ES-I3 (cell line): ENCODE results near the gene FANCE.
"Not testable (repeated sequence)": the region's sequence is repeated elsewhere in the genome, so short reads cannot be mapped to it uniquely, and the experiment has no call there.

ENCODE experiments used
- H3K36me3 ChIP-seq: 2 replicates; pipeline ENCODE4 v1.6.1; 2013; ENCODE audit warnings: mild to moderate bottlenecking, low read length, control low read depth, moderate library complexity; ENCODE audit not compliant: insufficient read depth
- H3K4me1 ChIP-seq: 2 replicates; pipeline ENCODE4 v1.6.1; 2013; ENCODE audit warnings: mild to moderate bottlenecking, control low read depth, low read length; ENCODE audit not compliant: insufficient read depth
- H3K9ac ChIP-seq: 2 replicates; pipeline ENCODE4 v1.6.1; 2013; ENCODE audit warnings: low read depth, mild to moderate bottlenecking, low read length, moderate library complexity
- H3K9me3 ChIP-seq: 2 replicates; pipeline ENCODE4 v1.6.1; 2013; ENCODE audit warnings: mild to moderate bottlenecking, low read length, moderate library complexity; ENCODE audit not compliant: control insufficient read depth, insufficient read depth

Gene FANCE

DNA sequence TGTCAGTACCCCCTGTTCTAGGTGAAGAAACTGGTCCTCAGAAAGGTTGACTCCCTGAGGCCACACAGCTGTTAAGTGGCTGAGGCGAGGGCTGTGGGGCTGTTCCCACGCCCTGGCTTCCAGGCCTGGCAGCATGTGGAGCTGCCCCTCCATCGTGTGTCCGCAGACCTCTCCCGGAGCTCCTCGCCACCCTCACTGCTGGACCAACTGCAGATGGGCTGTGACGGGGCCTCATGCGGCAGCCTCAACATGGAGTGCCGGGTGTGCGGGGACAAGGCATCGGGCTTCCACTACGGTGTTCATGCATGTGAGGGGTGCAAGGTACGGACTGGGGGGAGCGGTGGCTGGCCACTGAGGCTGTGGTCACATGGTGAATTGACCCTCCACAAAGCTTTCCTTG is 32.2 kb upstream of the FANCE start:
- Histone ChIP-seq H3K9ac (no peak overlapping the region), H3K9me3 (no peaks in the 10 kb centered on the region), H3K4me1 (peaks cover 10% of the 10 kb centered on the region), H3K36me3 (no peaks in the 10 kb centered on the region)

DNA sequence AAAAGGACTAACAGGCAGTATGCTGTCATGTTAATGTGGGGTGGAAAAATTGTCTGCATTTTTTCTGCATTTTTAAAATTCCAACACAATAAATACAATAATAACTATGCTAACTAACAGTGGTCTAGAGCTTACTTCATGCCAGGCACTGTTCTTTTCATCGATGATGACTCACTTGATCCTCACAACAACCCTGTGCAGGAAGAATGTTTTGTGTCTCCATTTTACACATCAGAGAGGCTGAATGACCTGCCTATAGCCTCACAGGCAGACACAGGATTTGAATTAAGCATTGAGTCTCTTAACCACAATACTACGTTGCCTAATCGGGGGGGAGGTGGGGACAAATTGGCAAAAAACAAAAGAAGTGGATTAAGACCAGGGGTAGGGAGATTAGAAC is 26.9 kb upstream of the FANCE start:
- H3K9me3 ChIP-seq = peaks cover 12% of the 10 kb centered on the region
- H3K36me3 ChIP-seq = no peaks in the 10 kb centered on the region
- H3K4me1 ChIP-seq = peaks cover 13% of the 10 kb centered on the region; the same call in 1 of the 2 replicates
- no peak overlapping the region for H3K9ac ChIP-seq

DNA sequence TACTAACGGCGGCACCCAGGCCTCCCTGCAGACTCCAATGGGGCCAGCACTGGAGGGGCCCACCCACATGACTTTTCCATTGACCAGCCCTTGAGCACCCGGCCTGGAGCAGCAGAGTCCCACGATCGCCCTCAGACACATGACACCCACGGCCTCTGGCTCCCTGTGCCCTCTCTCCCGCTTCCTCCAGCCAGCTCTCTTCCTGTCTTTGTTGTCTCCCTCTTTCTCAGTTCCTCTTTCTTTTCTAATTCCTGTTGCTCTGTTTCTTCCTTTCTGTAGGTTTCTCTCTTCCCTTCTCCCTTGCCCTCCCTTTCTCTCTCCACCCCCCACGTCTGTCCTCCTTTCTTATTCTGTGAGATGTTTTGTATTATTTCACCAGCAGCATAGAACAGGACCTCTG is 26.1 kb upstream of the FANCE start:
- Histone ChIP-seq H3K36me3 (no peaks in the 10 kb centered on the region), H3K9ac (no peak overlapping the region), H3K9me3 (peaks cover 12% of the 10 kb centered on the region), H3K4me1 (peaks cover 13% of the 10 kb centered on the region; the same call in 1 of the 2 replicates)

DNA sequence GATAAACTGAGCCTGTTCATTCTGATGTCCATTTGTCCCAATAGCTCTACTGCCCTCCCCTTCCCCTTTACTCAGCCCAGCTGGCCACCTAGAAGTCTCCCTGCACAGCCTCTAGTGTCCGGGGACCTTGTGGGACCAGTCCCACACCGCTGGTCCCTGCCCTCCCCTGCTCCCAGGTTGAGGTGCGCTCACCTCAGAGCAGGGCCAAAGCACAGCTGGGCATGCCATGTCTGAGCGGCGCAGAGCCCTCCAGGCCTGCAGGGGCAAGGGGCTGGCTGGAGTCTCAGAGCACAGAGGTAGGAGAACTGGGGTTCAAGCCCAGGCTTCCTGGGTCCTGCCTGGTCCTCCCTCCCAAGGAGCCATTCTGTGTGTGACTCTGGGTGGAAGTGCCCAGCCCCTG is 24.7 kb upstream of the FANCE start:
- H3K36me3 ChIP-seq = no peaks in the 10 kb centered on the region
- H3K4me1 ChIP-seq = peaks cover 13% of the 10 kb centered on the region; the same call in 1 of the 2 replicates
- no peak overlapping the region for H3K9ac ChIP-seq
- H3K9me3 ChIP-seq = peaks cover 12% of the 10 kb centered on the region

DNA sequence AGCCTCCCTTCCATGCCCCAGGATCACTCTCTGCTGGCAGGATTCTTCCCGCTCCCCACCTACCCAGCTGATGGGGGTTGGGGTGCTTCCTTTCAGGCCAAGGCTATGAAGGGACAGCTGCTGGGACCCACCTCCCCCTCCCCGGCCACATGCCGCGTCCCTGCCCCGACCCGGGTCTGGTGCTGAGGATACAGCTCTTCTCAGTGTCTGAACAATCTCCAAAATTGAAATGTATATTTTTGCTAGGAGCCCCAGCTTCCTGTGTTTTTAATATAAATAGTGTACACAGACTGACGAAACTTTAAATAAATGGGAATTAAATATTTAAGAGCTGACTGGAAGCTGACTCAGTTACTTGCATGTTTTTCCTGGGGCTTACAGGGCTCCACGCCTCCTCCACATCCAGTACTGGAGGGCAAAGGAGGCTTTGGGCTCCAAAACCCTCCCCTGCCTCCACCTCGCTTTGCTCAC is 24.3 kb upstream of the FANCE start:
- H3K4me1 ChIP-seq = peaks cover 13% of the 10 kb centered on the region; the same call in 1 of the 2 replicates
- peaks cover 12% of the 10 kb centered on the region for H3K9me3 ChIP-seq
- no peak overlapping the region for H3K9ac ChIP-seq
- H3K36me3 ChIP-seq = no peaks in the 10 kb centered on the region

DNA sequence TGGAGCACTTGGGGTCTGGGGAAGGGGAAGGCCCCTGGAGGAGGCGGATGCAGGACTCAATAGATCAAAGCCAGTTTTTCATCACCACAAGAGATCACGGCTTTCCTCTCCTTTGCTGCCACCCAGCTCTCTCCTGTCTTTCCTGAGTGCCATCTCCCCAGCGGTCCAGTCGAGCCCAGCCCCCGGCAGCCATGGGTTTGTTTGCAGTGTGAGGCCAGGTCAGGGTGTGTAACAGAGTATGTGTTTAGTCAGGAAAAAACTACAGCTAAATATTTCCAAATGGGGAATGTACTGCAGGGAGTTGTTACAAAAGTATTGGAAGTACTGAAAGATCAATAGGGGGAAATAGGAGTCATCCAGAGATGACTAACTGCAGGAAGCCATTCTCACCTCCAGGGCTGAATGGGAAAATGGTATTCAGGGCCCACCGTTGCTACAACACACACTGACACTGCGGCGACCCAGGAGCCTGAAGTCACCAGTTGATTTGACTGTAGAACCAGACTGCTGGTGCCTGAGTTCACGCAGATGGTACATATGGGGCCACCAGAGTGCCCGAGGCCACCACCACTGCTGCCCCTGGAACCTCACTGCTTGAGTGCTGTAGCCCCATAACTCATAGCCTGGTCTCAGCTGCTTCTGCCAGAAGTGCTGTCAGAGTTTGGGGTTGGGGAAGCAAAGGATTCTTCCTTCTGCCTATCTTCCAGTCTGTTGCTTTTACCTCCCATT is 23.6 kb upstream of the FANCE start:
- Histone ChIP-seq H3K4me1 (peaks cover 13% of the 10 kb centered on the region; the same call in 1 of the 2 replicates), H3K36me3 (no peaks in the 10 kb centered on the region), H3K9ac (no peak overlapping the region), H3K9me3 (peaks cover 12% of the 10 kb centered on the region)

DNA sequence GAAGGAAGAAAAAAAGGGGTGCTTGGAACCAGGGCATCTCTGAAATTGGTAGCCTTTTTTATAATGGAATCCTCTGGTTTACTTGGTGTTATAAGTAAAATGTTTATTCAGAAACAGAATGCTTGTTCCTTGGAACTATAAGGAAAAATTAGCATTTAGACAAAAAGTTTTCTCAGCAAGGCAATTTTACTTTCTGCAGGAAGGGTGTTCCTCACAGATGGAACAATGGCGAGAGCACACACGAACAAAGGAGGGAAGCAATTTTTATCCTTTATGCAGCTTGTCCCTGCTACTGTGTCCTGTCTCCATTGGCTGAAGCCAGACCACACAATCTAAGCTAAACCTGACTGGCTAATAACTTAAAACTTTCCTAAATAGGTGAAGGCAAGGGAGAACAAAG is 22.7 kb upstream of the FANCE start:
- peaks cover 13% of the 10 kb centered on the region; the same call in 1 of the 2 replicates for H3K4me1 ChIP-seq
- H3K36me3 ChIP-seq = no peaks in the 10 kb centered on the region
- peaks cover 12% of the 10 kb centered on the region for H3K9me3 ChIP-seq
- no peak overlapping the region for H3K9ac ChIP-seq

DNA sequence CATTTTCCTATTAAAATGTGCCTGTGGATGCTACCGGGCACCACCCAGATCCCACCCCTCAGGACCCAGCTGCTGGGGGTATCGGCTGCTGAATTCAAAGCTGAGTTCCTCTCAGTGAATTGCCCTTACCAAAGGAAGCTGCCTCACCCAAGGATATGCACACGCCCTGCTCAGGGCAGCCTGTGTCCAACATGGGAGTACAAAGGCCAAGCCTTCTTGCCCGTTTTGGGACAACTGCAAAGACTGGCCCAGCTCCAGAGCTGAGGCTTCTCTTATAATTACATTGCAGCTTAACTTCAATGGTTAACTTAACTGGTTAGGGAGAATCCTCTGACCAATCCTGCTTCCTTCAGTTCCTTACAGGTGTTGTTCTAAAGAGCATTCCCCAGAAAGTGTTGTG is 19.8 kb upstream of the FANCE start:
- H3K4me1 ChIP-seq = no peaks in the 10 kb centered on the region; the same call in 1 of the 2 replicates
- H3K9ac ChIP-seq = no peak overlapping the region

DNA sequence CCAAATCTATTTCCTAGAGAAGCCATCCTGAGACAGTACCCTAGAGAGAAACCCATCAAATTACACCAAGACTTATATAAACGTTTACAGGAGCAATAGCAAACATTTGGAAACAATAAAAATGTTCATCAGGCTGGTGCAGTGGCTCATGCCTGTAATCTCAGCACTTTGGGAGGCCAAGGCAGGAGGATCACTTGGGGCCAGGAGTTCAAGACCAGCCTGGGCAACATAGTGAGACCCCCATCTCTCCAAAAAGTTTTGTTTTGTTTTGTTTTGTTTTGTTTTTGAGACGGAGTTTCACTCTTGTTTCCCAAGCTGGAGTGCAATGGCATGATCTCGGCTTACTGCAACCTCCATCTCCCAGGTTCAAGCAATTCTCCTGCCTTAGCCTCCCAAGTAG is 19.4 kb upstream of the FANCE start:
- not testable (repeated sequence) for H3K9ac ChIP-seq, H3K4me1 ChIP-seq, H3K36me3 ChIP-seq
- peaks cover 12% of the 10 kb centered on the region for H3K9me3 ChIP-seq

More for the DNA sequence above, 19.8 kb upstream of the FANCE start:
- Histone ChIP-seq H3K9me3 (peaks cover 12% of the 10 kb centered on the region), H3K36me3 (no peaks in the 10 kb centered on the region)

DNA sequence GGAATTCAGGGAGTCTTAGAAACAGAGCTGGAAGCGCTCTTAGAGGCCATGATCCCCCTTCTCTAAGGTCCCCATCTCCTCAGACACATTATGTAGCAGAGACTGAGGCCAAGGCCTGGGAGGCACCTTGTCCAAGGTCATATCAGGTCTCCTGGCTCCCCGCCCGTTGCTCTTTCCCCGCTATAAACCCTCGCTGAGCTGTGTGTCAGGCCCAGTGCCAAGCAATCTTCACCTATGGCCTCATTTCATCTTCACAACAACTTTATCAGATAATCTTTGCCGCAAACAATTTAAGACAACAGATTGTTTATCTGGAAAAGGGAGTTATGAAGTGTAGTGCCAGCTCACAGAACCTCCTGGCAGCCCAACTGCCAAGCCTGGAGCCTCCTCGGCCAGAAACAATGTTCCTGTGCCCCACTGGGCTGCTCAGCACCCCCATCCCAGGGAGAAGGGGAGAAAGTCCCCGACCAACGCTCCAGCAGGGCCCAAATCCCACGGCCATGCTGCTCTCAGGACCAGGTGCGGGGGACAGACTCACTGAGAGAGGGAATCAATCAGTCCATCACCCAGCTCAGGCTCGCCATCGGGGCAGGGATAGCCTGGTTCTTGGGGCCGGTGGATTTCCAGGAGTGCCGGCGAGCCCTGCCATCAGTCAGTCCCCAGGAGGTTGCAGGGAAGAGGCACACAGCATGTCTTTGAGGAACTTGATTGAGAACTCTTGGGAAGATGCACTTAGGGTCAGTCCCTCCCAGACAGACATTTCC is 16.9 kb upstream of the FANCE start:
- Histone ChIP-seq H3K4me1 (no peaks in the 10 kb centered on the region; the same call in 1 of the 2 replicates), H3K9me3 (no peaks in the 10 kb centered on the region), H3K9ac (no peak overlapping the region), H3K36me3 (no peaks in the 10 kb centered on the region)

DNA sequence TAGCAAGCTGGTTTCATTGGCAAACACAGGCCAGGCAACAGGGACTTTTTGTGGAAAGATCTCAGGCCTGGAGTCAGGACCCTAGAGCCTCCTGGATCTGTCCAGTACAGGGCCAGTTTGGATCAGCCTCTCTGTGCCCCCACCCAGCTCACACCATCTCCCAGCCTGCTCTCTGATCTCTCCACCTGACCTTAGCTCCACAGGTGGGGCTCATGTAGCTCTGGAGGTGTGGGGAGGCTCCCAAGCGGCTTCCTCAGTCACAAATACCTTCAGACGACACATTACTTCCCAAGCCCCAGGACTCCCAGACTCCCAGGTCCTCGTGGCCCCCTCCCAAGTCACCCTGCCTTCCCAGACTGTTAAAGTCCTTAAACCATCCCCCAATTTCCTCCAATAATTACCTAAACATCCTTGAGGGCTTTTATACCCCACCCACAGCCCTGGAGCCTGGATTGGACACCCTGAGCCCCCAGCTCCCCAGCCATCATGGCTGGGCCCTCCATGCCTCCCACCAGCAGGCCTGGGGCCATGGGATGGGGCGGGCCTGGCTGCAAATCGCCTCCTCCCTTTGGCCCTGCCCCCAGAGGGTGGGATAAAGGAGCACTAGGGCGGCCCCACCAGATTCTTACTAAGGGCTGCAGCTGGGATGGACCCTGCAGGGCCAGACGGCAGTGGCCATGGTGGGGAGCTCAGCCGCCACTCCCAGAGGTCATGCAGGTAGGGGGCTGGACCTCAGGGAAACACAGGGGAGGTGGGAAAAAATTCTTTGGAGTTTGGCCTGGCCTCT is 15.9 kb upstream of the FANCE start:
- Histone ChIP-seq H3K9me3 (no peaks in the 10 kb centered on the region), H3K4me1 (no peaks in the 10 kb centered on the region; the same call in 1 of the 2 replicates), H3K36me3 (no peaks in the 10 kb centered on the region), H3K9ac (no peak overlapping the region)

DNA sequence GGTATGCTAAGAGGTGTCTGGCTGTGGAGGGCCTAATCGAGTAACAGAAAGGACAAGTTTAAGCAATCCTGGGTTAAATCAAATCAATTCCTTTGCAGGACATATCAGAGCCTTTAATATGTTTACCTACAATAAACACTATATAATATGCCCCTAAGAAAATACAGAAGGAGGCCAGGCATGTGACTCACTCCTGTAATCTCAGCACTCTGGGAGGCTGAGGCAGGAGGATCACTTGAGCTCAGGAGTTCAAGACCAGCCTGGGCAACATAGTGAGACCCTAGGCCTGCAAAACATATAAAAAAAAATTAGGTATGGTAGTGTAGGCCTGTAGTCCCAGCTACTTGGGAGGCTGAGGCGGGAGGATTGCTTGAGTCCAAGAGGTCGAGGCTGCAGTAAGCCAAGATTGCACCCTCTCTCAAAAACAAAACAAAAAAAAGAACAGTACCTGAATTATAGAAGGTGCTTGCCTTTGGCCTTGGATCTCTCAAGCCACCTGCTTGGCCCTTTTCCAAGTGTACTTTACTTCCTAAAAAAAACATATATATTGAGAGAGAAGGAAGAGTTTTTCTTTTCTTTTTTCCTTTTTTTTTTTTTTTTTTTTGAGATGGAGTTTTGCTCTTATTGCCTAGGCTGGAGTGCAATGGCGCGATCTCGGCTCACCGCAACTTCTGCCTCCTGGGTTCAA is 13.6 kb upstream of the FANCE start:
- H3K9me3 ChIP-seq, H3K4me1 ChIP-seq, H3K36me3 ChIP-seq, H3K9ac ChIP-seq: not testable (repeated sequence)

DNA sequence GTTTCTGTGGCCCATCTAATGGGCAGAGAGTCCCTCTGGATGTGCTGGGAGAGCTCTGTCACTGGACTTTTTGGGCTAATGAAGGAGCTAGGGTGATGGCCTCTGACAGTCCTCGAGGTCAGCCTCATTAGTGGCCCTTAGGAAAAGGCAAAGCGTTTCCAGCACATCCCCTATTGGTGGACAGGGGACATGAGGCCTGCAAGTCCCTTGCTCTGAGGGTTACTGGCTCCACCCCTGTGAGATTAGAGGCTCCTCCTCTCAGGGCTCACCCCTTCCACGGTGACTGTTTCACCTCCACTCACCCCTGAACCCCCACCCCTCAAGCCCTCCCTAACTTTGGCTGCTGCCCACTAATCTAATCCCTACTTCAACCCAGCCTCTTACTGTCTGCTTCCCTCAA is 12.8 kb upstream of the FANCE start:
- H3K9me3 ChIP-seq = no peaks in the 10 kb centered on the region
- H3K9ac ChIP-seq = no peak overlapping the region
- no peaks in the 10 kb centered on the region for H3K36me3 ChIP-seq
- no peaks in the 10 kb centered on the region; the same call in 1 of the 2 replicates for H3K4me1 ChIP-seq

DNA sequence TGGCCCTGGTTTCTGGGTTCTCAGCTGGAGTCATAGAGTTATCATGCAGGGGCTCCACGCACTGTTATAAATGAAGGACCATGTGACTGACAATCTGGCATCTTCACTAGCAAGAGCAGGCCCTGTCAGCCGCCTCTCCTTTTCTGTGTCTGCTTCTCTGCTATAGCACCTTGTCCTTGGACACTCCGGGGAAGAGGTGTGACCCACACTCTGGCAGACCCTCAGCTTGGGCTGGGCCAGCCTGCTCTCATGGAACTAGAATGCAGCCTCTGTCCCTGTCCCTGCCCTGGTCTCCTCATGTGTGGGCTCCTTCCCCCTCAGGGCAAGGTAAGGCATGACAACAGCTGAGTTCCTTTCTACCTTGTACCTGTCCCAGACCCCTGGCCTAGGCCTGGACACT is 10.9 kb upstream of the FANCE start:
- H3K36me3 ChIP-seq = no peaks in the 10 kb centered on the region
- H3K9ac ChIP-seq = no peak overlapping the region
- H3K9me3 ChIP-seq = no peaks in the 10 kb centered on the region
- H3K4me1 ChIP-seq = no peaks in the 10 kb centered on the region; the same call in 1 of the 2 replicates
